GM12878 (cell line): Measurements from ENCODE around the gene ASH1L. TPM values are rescaled to one million over a fixed set of nuclear protein-coding genes. Genes with fewer than 3 reads are reported as not detected.

Experiments used
- ATAC-seq: fragments of 200-7000 bp; cut with Tn5 transposase; 3 replicates; pipeline ENCODE4 v1.9.1; 2020; ENCODE audit warnings: mild to moderate bottlenecking, moderate library complexity
- BruUV-seq: library from RNA; stranded (reverse); fragments of 400-500 nt; replicated peaks from 2 replicates; lab custom pipeline; 2021; lab: Mats Ljungman, UMichigan
- CTCF ChIA-PET: fragments of 300-600 bp; sonication (Branson Sonifier 250); formaldehyde crosslinking; extraction: SDS; loops from one replicate; lab custom pipeline; 2021; ENCODE audit warnings: inconsistent platforms; lab: Yijun Ruan, JAX
- POLR2A ChIA-PET: fragments of 350-600 bp; formaldehyde crosslinking; extraction: SDS; loops from one replicate; lab custom pipeline; 2021; ENCODE audit warnings: inconsistent platforms; lab: Charles Lee
- RAD21 ChIA-PET: fragments of 300-600 bp; sonication (Branson Sonifier 250); formaldehyde crosslinking; loops from one replicate; lab custom pipeline; 2023; ENCODE audit warnings: antibody characterized with exemption; ENCODE audit not compliant: unreplicated experiment; lab: Charles Lee
- SMC1A ChIA-PET: fragments of 300-600 bp; sonication (Branson Sonifier 250); formaldehyde crosslinking; loops from one replicate; lab custom pipeline; 2023; ENCODE audit not compliant: unreplicated experiment, uncharacterized antibody; lab: Charles Lee
- DNase-seq: peaks from one replicate; pipeline ENCODE4 v3.0.0-alpha.2; 2011; ENCODE audit warnings: low read depth, low spot score
- FAIRE-seq: peaks from 3 replicates; lab custom pipeline; 2011; peaks lifted over from hg19 to GRCh38; lab: Jason Lieb, UNC
- H2AFZ ChIP-seq: 2 replicates; pipeline ENCODE4 v1.6.0; 2011; ENCODE audit warnings: low read depth, low read length, control low read depth; ENCODE audit not compliant: control insufficient read depth
- H3K27ac ChIP-seq: 2 replicates; pipeline ENCODE4 v1.5.1; 2011; ENCODE audit warnings: control low read depth; ENCODE audit not compliant: control insufficient read depth, insufficient read depth
- H3K27me3 ChIP-seq, 2 experiments: replicated peaks in 1 of 2; 2 replicates each; pipeline versions ENCODE4 v1.6.0 to v1.6.1; 2011; ENCODE audit warnings: low read length in 1 of 2; ENCODE audit not compliant: control insufficient read depth in 2 of 2, insufficient read depth in 2 of 2
- H3K36me3 ChIP-seq, 2 experiments: 2 replicates each; pipeline ENCODE4 v1.5.1; 2011; ENCODE audit warnings: low read length in 1 of 2; ENCODE audit not compliant: control insufficient read depth in 2 of 2, insufficient read depth in 2 of 2
- H3K4me1 ChIP-seq: 2 replicates; pipeline ENCODE4 v1.6.1; 2011; ENCODE audit warnings: mild to moderate bottlenecking, low read length, moderate library complexity, mixed read lengths; ENCODE audit not compliant: control insufficient read depth, insufficient read depth
- H3K4me2 ChIP-seq: 2 replicates; pipeline ENCODE4 v1.6.0; 2011; ENCODE audit warnings: control low read depth; ENCODE audit not compliant: control insufficient read depth, insufficient read depth
- H3K4me3 ChIP-seq: fragments of 200-600 bp; sonication (generic); 2 replicates; pipeline ENCODE4 v1.5.1; 2016
- H3K79me2 ChIP-seq: 2 replicates; pipeline ENCODE4 v1.6.0; 2011; ENCODE audit warnings: low read length; ENCODE audit not compliant: control insufficient read depth, insufficient read depth
- H3K9ac ChIP-seq: 2 replicates; pipeline ENCODE4 v1.8.0; 2011; ENCODE audit warnings: low read length, control low read depth, mixed read lengths; ENCODE audit not compliant: control insufficient read depth, insufficient read depth
- H3K9me3 ChIP-seq: replicated peaks from 3 replicates; pipeline ENCODE4 v1.5.1; 2011; ENCODE audit warnings: mild to moderate bottlenecking, low read length; ENCODE audit not compliant: control insufficient read depth, insufficient read depth
- H4K20me1 ChIP-seq: 2 replicates; pipeline ENCODE4 v1.6.0; 2011; ENCODE audit not compliant: control insufficient read depth, insufficient read depth
- BCL3 ChIP-seq: IDR thresholded peaks from 2 replicates; pipeline ENCODE4 v1.6.1; 2011; ENCODE audit warnings: borderline replicate concordance, low read depth, mild to moderate bottlenecking, moderate library complexity, low read length; ENCODE audit not compliant: insufficient read depth, poor library complexity, severe bottlenecking
- BCLAF1 ChIP-seq: fragments of 450-650 bp; IDR thresholded peaks from 2 replicates; pipeline ENCODE4 v1.6.1; 2017; ENCODE audit warnings: antibody characterized with exemption, mild to moderate bottlenecking, moderate library complexity
- CHD4 ChIP-seq: fragments of 200-600 bp; sonication (generic); IDR thresholded peaks from 2 replicates; pipeline ENCODE4 v1.6.1; 2016; ENCODE audit warnings: mild to moderate bottlenecking
- MAX ChIP-seq: IDR thresholded peaks from 2 replicates; pipeline ENCODE4 v1.6.1; 2012; ENCODE audit warnings: low read depth, low read length, improper control_type of control experiment
- MTA2 ChIP-seq: fragments of 450-650 bp; IDR thresholded peaks from 2 replicates; pipeline ENCODE4 v1.6.1; 2016; ENCODE audit warnings: low read depth, mild to moderate bottlenecking, moderate library complexity
- MYC ChIP-seq: IDR thresholded peaks from 2 replicates; pipeline ENCODE4 v1.6.1; 2011; ENCODE audit warnings: mild to moderate bottlenecking, low read length, moderate library complexity, inconsistent platforms; ENCODE audit not compliant: insufficient read depth, insufficient replicate concordance, insufficient read length, severe bottlenecking
- NKRF ChIP-seq: fragments of 450-650 bp; conservative IDR thresholded peaks from 2 replicates; pipeline ENCODE4 v1.6.1; 2017; ENCODE audit warnings: mild to moderate bottlenecking, moderate library complexity
- RCOR1 ChIP-seq: conservative IDR thresholded peaks from 2 replicates; pipeline ENCODE4 v1.6.1; 2012; ENCODE audit warnings: low read depth, low read length, improper control_type of control experiment
- RELA ChIP-seq: fragments of 450-650 bp; IDR thresholded peaks from 2 replicates; pipeline ENCODE4 v1.8.0; 2014; ENCODE audit warnings: borderline replicate concordance; ENCODE audit not compliant: partially characterized antibody
- STAT1 ChIP-seq: fragments of 450-650 bp; conservative IDR thresholded peaks from 2 replicates; pipeline ENCODE4 v1.6.1; 2014; ENCODE audit warnings: antibody characterized with exemption, mild to moderate bottlenecking
- STAT3 ChIP-seq: IDR thresholded peaks from 2 replicates; pipeline ENCODE4 v1.6.1; 2011; ENCODE audit warnings: low read depth, low read length, improper control_type of control experiment
- WRNIP1 ChIP-seq: IDR thresholded peaks from 2 replicates; pipeline ENCODE4 v1.6.1; 2011; ENCODE audit warnings: low read depth, low read length, improper control_type of control experiment, borderline replicate concordance
- ZNF207 ChIP-seq: fragments of 450-650 bp; IDR thresholded peaks from 2 replicates; pipeline ENCODE4 v1.6.1; 2014; ENCODE audit warnings: antibody characterized with exemption, mild to moderate bottlenecking, borderline replicate concordance
- ZNF24 ChIP-seq: fragments of 450-650 bp; IDR thresholded peaks from 2 replicates; pipeline ENCODE4 v1.6.1; 2017; ENCODE audit warnings: antibody characterized with exemption, mild to moderate bottlenecking
- whole genome bisulfite sequencing: methylation state at CpG from one replicate; pipeline ENCODE4 v1.1.6; 2016; ENCODE audit warnings: low lambda C conversion rate; ENCODE audit not compliant: insufficient replicate concordance, insufficient coverage; ENCODE audit errors: missing lambda C conversion rate; 5-methylcytosine and 5-hydroxymethylcytosine counted together
- in situ Hi-C: fragments of 300-500 bp; cut with MboI; formaldehyde crosslinking; loops from 9 replicates; pipeline ENCODE4 v1.14.3; 2018; ENCODE audit warnings: mixed read lengths
- intact Hi-C: fragments of 100-400 bp; cut with micrococcal nuclease; formaldehyde crosslinking; loops from one replicate; pipeline ENCODE4 v1.14.2; 2022; ENCODE audit not compliant: unreplicated experiment
- polyA plus RNA-seq, 11 experiments: library from polyadenylated mRNA; depleted of rRNA in 4 of 11; unstranded in 6 of 11; stranded (reverse) in 5 of 11; fragments of >200 nt; fragmentation: Nextera tagmentation in 4 of 11; fragmentation: Illumina TruSeq in 1 of 11; extraction: Ambion mirVana in 4 of 11; extraction: Trizol in 1 of 11; gene quantifications; 1 replicate in 1 of 11; 2 replicates in 10 of 11; pipeline versions ENCODE4 v1.2.1 to v1.2.3, GENCODE V29; 2011 to 2016; ENCODE audit warnings: inconsistent platforms in 2 of 11, missing spikeins in 2 of 11, low read depth in 1 of 11
- total RNA-seq, 4 experiments: library from RNA; depleted of rRNA in 3 of 4; stranded (reverse); fragments of >200 nt in 3 of 4; fragmentation: Illumina TruSeq in 1 of 4; extraction: Trizol in 1 of 4; gene quantifications; 2 replicates each; pipeline versions ENCODE4 v1.2.1 to v1.2.3, GENCODE V29; 2013 to 2021

ASH1L gene
- total and polyA plus RNA-seq, 10 of the 15 experiments (the other 5 are each of a cell fraction or from before 2014, with no cell fraction given), result 1.7 to 23.9 (median 16.6) TPM

GRCh38 chr1:155379180-155379579 lies 183.4 kb downstream of the ASH1L start:
- CTCF ChIA-PET, result interaction anchor here (0.6 to 0.7 kb wide), 2 partner anchors 128 to 264 kb away, joined by 3 read pairs; no protein-coding TSS in a partner anchor
- no peak overlapping the region for H3K4me3 ChIP-seq
- H3K4me2 ChIP-seq, result no peak overlapping the region
- H3K27me3 ChIP-seq, result no peaks in the 10 kb centered on the region
- POLR2A ChIA-PET, result no interaction called here
- intact Hi-C loops (no loop called here), in situ Hi-C loops (no loop called here)
- BruUV-seq, result no TSS peak
- FAIRE-seq, result no peak
- WGBS, result 98% methylated on average over 3 of the region's 3 CpGs
- SMC1A ChIA-PET, result interaction anchor here (1.6 kb wide), 1 partner anchor 17 kb away, joined by 6 read pairs; no protein-coding TSS in a partner anchor
- H3K9ac ChIP-seq, result no peak overlapping the region
- no peaks in the 10 kb centered on the region for H4K20me1 ChIP-seq
- no peak for TF ChIP-seq CHD4
- TF ChIP-seq WRNIP1, result no peak
- TF ChIP-seq RELA, result no peak
- no peak for TF ChIP-seq BCLAF1
- TF ChIP-seq ZNF24, result no peak
- TF ChIP-seq NKRF, result no peak
- TF ChIP-seq MAX, result no peak
- no peak for TF ChIP-seq BCL3
- no peak for TF ChIP-seq MYC
- no peak for TF ChIP-seq ZNF207
- TF ChIP-seq STAT1, result no peak
- TF ChIP-seq MTA2, result no peak
- TF ChIP-seq RCOR1, result no peak
- TF ChIP-seq STAT3, result no peak
- RAD21 ChIA-PET, result no interaction called here
- H3K79me2 ChIP-seq, result no peaks in the 10 kb centered on the region
- H2AFZ ChIP-seq, result no peak overlapping the region
- no peak for DNase-seq
- no peaks in the 10 kb centered on the region for H3K9me3 ChIP-seq
- H3K27ac ChIP-seq, result no peak overlapping the region
- peaks cover 0 to 7% of the 10 kb centered on the region in 2 experiments; a peak in 3 of 4 replicates for H3K36me3 ChIP-seq
- ATAC-seq, result no peak
- no peaks in the 10 kb centered on the region for H3K4me1 ChIP-seq
